Measurements from ENCODE around the gene INSC. TPM values are rescaled to one million over a fixed set of nuclear protein-coding genes. Genes with fewer than 3 reads are reported as not detected.

Gene INSC
- total RNA-seq, 1 experiment from 2014 or later: 1.0 TPM

GRCh38 chr11:15236559-15236958, 121.8 kb downstream of the INSC start:
- DNase-seq (ENCODE audit: low spot score): no peak
- ChIA-PET POLR2A (ENCODE audit: low non-redundant PET) (no interaction called here), CTCF (no interaction called here)
- no peaks in the 10 kb centered on the region for H3K27me3 ChIP-seq (replicated peaks; ENCODE audit: insufficient read depth, low read depth, low read length, poor library complexity)
- intact Hi-C loops (cut with micrococcal nuclease; ENCODE audit: unreplicated experiment): no loop called here
- no peaks in the 10 kb centered on the region for H3K9me3 ChIP-seq (ENCODE audit: low read depth, low read length, poor library complexity, severe bottlenecking)
- BruUV-seq (replicated peaks): no TSS peak
- H3K36me3 ChIP-seq (ENCODE audit: insufficient read depth, low read length, poor library complexity, severe bottlenecking): no peaks in the 10 kb centered on the region
- TF ChIP-seq, protein P1, sequence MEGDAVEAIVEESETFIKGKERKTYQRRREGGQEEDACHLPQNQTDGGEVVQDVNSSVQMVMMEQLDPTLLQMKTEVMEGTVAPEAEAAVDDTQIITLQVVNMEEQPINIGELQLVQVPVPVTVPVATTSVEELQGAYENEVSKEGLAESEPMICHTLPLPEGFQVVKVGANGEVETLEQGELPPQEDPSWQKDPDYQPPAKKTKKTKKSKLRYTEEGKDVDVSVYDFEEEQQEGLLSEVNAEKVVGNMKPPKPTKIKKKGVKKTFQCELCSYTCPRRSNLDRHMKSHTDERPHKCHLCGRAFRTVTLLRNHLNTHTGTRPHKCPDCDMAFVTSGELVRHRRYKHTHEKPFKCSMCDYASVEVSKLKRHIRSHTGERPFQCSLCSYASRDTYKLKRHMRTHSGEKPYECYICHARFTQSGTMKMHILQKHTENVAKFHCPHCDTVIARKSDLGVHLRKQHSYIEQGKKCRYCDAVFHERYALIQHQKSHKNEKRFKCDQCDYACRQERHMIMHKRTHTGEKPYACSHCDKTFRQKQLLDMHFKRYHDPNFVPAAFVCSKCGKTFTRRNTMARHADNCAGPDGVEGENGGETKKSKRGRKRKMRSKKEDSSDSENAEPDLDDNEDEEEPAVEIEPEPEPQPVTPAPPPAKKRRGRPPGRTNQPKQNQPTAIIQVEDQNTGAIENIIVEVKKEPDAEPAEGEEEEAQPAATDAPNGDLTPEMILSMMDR (conservative IDR thresholded peaks at IDR 0.05; ENCODE audit: low read depth, low read length): no peak
- no peak for TF ChIP-seq EZH2 (IDR thresholded peaks at IDR 0.05; ENCODE audit: borderline replicate concordance, low read depth, low read length, poor library complexity, severe bottlenecking)
- no peak overlapping the region for H3K4me3 ChIP-seq (ENCODE audit: low read depth, low read length, poor library complexity, severe bottlenecking)
- H3K4me1 ChIP-seq (ENCODE audit: insufficient read depth, low read length, poor library complexity, severe bottlenecking): peaks cover 7% of the 10 kb centered on the region
- no peak overlapping the region for H3K27ac ChIP-seq (ENCODE audit: low read depth, low read length, poor library complexity, severe bottlenecking)

DNA sequence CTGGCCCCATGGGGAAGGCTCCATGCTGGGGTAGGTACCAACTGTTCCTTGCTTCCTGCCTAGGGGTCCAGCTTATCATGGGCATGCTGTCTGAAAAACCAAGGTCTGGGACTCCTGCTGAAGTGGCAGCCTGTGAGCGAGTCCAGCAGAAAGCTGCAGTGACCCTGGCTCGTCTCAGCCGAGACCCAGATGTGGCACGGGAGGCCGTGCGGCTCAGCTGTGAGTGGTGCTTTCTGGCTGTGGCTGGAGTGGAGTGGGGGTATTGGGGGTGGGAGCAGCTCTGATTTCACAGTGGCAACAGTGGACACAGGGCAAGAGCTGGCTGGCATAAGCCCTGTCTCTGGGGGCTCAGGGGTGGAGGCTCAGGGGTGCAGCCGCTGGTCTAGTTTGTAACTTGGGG, 124.1 kb downstream of the INSC start:
- Histone ChIP-seq H3K9me3 (ENCODE audit: low read depth, low read length, poor library complexity, severe bottlenecking) (no peaks in the 10 kb centered on the region), H3K4me3 (ENCODE audit: low read depth, low read length, poor library complexity, severe bottlenecking) (no peak overlapping the region), H3K27ac (ENCODE audit: low read depth, low read length, poor library complexity, severe bottlenecking) (no peak overlapping the region), H3K36me3 (ENCODE audit: insufficient read depth, low read length, poor library complexity, severe bottlenecking) (no peaks in the 10 kb centered on the region), H3K27me3 (replicated peaks; ENCODE audit: insufficient read depth, low read depth, low read length, poor library complexity) (no peaks in the 10 kb centered on the region), H3K4me1 (ENCODE audit: insufficient read depth, low read length, poor library complexity, severe bottlenecking) (peaks cover 3% of the 10 kb centered on the region)
- TF ChIP-seq, protein P1 (conservative IDR thresholded peaks at IDR 0.05; ENCODE audit: low read depth, low read length): no peak
- TF ChIP-seq EZH2 (IDR thresholded peaks at IDR 0.05; ENCODE audit: borderline replicate concordance, low read depth, low read length, poor library complexity, severe bottlenecking): no peak
- DNase-seq (ENCODE audit: low spot score): no peak
- intact Hi-C loops (cut with micrococcal nuclease; ENCODE audit: unreplicated experiment): no loop called here
- ChIA-PET CTCF (no interaction called here), POLR2A (ENCODE audit: low non-redundant PET) (no interaction called here)
- BruUV-seq (replicated peaks): no TSS peak

- Histone ChIP-seq H3K9me3 (ENCODE audit: low read depth, low read length, poor library complexity, severe bottlenecking) (no peaks in the 10 kb centered on the region), H3K27me3 (replicated peaks; ENCODE audit: insufficient read depth, low read depth, low read length, poor library complexity) (no peaks in the 10 kb centered on the region), H3K27ac (ENCODE audit: low read depth, low read length, poor library complexity, severe bottlenecking) (no peak overlapping the region), H3K4me1 (ENCODE audit: insufficient read depth, low read length, poor library complexity, severe bottlenecking) (no peaks in the 10 kb centered on the region), H3K4me3 (ENCODE audit: low read depth, low read length, poor library complexity, severe bottlenecking) (no peak overlapping the region), H3K36me3 (ENCODE audit: insufficient read depth, low read length, poor library complexity, severe bottlenecking) (no peaks in the 10 kb centered on the region)
- ChIA-PET CTCF (no interaction called here), POLR2A (ENCODE audit: low non-redundant PET) (no interaction called here)
- BruUV-seq (replicated peaks): no TSS peak
- DNase-seq (ENCODE audit: low spot score): no peak
- intact Hi-C loops (cut with micrococcal nuclease; ENCODE audit: unreplicated experiment): no loop called here
- TF ChIP-seq, protein P1 (conservative IDR thresholded peaks at IDR 0.05; ENCODE audit: low read depth, low read length): no peak
Measured at GRCh38 chr11:15248749-15249148, 134.0 kb downstream of the INSC start.

Measured in A673 (cell line).